Activated T-helper 2 cell treated with anti-CD3 and anti-CD28 coated beads, Interferon-gamma antibody, Interleukin-2, Interleukin-4, amounts not matched to agents 10 μg/mL and 5 μg/mL and 100 μg/mL, durations not matched to agents 14 hours and 24 hours and 36 hours (primary cell): ENCODE measurements around the gene MIS18BP1. TPM values are rescaled to one million over a fixed set of nuclear protein-coding genes. Genes with fewer than 3 reads are reported as not detected.
"Not testable (repeated sequence)": the region's sequence is repeated elsewhere in the genome, so short reads cannot be mapped to it uniquely, and the experiment has no call there.

Experiments used
- DNase-seq: peaks from one replicate; pipeline ENCODE4 v3.0.0; 2021; ENCODE audit warnings: low spot score
- H3K27ac Mint-ChIP-seq: one replicate; pipeline ENCODE4 v1.8.0; 2021; ENCODE audit warnings: mixed read lengths
- H3K27me3 Mint-ChIP-seq: one replicate; pipeline ENCODE4 v1.8.0; 2021; ENCODE audit warnings: low read depth, mixed read lengths
- H3K36me3 Mint-ChIP-seq: one replicate; pipeline ENCODE4 v1.8.0; 2021; ENCODE audit warnings: low read depth, mixed read lengths
- H3K4me1 Mint-ChIP-seq: one replicate; pipeline ENCODE4 v1.8.0; 2021; ENCODE audit warnings: low read depth, mixed read lengths
- H3K4me3 Mint-ChIP-seq: one replicate; pipeline ENCODE4 v1.8.0; 2021; ENCODE audit warnings: low read depth, mild to moderate bottlenecking, moderate library complexity, mixed read lengths
- H3K9me3 Mint-ChIP-seq: one replicate; pipeline ENCODE4 v1.8.0; 2021; ENCODE audit warnings: mixed read lengths
- intact Hi-C: fragments of 100-400 bp; cut with micrococcal nuclease; formaldehyde crosslinking; loops from one replicate; pipeline ENCODE4 v1.15.1; 2023
- total RNA-seq: library from RNA; stranded (reverse); gene quantifications from 2 replicates; pipeline ENCODE4 v1.2.3, GENCODE V29; 2022

The MIS18BP1 gene
- 56.4 and 62.9 TPM in 2 replicates for total RNA-seq

DNA sequence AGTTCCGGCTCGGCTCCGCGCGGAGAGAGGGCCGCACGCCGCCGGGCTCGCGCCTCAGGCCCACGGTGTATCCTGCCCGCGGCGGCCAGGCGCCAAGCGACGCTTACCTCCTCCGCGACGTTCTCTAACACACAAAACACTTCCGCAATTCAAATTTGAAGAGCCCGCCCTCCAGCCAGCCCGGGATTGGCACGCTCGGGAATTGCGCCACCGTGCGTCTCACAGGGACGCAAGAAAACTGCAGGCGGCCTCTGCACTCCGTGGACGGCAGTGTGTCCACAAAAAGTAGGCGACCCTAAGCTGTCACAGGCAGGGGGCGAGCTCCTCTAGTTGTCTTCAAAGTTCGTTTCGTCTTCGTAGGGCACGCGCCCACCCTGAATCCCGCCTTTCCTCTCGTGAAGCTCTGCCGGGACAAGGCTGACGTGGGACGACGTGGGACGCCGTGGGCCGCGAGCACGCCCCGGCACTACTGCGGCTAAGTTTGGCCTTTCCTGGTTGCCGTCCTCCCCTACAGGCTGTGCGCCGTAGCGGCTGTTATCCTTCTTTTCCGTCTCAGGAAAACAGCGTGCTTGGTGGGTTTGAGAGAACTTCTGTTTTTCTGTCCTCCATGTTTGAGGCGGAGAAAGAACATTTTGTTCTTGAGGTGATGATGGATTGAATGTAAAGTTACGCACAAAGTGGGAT, at the start of gene MIS18BP1:
Gene MIS18BP1 (minus strand): TSS at position 133 of the 684 bp plus-strand sequence. CDS start 5,916 bp downstream, outside the sequence.
- H3K27ac Mint-ChIP-seq: peak within 1 kb of the TSS; percentile 98
- H3K27me3 Mint-ChIP-seq: no peaks in the 10 kb centered on the region
- peaks cover 11% of the 10 kb centered on the region for H3K9me3 Mint-ChIP-seq
- peaks cover 21% of the 10 kb centered on the region for H3K4me1 Mint-ChIP-seq
- H3K36me3 Mint-ChIP-seq: peaks cover 13% of the 10 kb centered on the region
- H3K4me3 Mint-ChIP-seq: peak within 1 kb of the TSS; percentile 91
- peak; percentile 94 for DNase-seq
- intact Hi-C loops: loop anchor here (1.0 to 5.0 kb wide), 6 partner anchors 15 to 356 kb away; partner anchors contain the start of genes FKBP3, PRPF39 and TOGARAM1

DNA sequence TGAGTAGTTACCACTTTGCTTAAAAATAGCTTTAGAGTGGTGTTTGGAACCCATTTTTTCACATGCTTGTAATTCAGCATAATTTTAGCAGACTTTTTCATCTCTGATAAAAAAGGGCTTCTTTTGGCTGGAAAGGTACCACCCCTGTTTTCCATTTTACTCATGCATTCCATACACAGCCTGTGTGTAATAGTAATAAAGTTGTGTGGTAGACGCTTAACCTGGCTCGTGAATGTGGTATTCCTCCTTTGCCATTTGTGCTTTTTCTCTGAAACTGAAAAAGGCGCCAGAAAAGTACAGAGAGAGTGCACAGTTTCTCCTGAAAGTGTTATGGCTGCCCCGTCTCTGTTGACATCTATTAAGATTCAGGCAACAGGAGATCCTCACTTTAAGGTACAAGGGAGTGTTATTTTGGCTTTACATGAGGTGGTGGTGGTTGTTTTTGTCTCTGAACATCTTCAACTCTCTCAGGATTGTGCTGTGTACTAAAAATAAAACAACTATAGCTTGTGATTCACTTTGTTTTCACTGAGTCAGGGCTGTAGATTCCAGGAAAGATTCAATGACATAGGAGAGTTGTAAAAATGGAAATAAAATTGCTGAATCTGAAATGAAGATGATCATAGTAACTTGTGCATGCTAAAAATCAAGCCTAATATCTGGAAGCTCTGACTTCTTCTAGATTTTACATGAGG, 45.6 kb upstream of the MIS18BP1 start:
- intact Hi-C loops: no loop called here
- Mint-ChIP-seq H3K27me3 (no peaks in the 10 kb centered on the region), H3K36me3 (no peaks in the 10 kb centered on the region), H3K9me3 (no peaks in the 10 kb centered on the region), H3K4me3 (no peak overlapping the region), H3K27ac (peak overlapping the region; percentile 66), H3K4me1 (peaks cover 9% of the 10 kb centered on the region)
- no peak for DNase-seq

DNA sequence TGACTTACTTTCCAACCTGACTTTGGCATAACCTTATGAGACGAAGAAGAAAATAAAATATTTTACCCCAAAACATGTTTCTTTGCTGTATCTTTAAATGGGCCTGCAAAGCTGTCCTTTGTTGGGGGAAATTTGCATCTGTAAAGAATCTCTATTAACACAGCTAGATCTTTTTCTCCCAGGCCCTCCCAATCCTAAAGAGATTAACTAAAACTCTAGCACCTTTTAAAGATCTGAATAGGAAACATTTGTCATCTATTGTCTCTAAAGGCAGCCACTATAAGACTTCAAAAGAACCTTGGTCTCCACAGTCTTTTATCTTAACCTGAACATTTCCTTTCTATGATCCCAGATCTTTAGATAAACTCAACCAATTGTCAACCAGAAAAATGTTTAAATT, 41.8 kb upstream of the MIS18BP1 start:
- H3K27ac Mint-ChIP-seq, H3K9me3 Mint-ChIP-seq, DNase-seq, H3K4me3 Mint-ChIP-seq, H3K27me3 Mint-ChIP-seq, H3K36me3 Mint-ChIP-seq, intact Hi-C loops: not testable (repeated sequence)
- peaks cover 14% of the 10 kb centered on the region for H3K4me1 Mint-ChIP-seq

DNA sequence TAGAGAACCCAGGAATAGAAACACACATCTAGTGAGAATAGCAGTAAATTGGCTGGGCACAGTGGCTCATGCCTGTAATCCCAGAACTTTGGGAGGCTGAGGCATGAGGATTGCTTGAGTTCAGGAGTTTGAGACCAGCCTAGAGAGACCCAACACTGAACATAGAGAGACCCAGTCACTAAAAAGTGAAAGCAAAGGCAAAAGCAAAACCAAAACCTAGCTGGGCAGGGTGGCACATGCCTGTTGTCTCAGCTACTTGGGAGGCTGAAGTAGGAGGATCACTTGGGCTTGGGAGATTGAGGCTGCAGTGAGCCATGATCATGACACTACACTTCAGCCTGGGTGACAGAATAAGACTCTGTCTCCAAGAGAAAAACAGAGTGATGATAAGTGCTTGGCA, 37.5 kb upstream of the MIS18BP1 start:
- intact Hi-C loops: no loop called here
- Mint-ChIP-seq H3K27ac (no peak overlapping the region), H3K4me1 (peaks cover 8% of the 10 kb centered on the region), H3K9me3 (peaks cover 3% of the 10 kb centered on the region), H3K36me3 (no peaks in the 10 kb centered on the region), H3K27me3 (no peaks in the 10 kb centered on the region), H3K4me3 (no peak overlapping the region)
- DNase-seq: no peak

DNA sequence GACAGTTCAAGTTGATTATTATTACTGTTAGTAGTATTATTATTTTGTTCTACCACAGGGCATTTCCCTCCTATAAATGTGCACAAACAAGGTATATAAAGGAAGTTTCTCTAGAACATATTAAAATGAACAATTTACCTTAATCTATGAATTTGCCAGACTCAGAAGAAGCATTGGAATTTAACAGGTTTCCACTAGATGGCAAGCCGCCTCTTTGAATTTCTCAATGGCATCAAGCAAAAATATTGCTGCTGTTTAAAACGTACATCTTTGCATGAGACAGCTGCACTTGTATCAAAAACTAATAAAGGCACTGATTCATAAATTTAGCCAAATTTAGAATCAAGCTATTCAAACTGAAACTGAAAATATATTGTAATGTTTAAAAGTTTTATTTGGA, 34.6 kb upstream of the MIS18BP1 start:
- H3K36me3 Mint-ChIP-seq: no peaks in the 10 kb centered on the region
- peaks cover 6% of the 10 kb centered on the region for H3K9me3 Mint-ChIP-seq
- no peak overlapping the region for H3K27ac Mint-ChIP-seq
- H3K4me3 Mint-ChIP-seq: no peak overlapping the region
- no peaks in the 10 kb centered on the region for H3K27me3 Mint-ChIP-seq
- intact Hi-C loops: no loop called here
- DNase-seq: no peak
- H3K4me1 Mint-ChIP-seq: peaks cover 8% of the 10 kb centered on the region

DNA sequence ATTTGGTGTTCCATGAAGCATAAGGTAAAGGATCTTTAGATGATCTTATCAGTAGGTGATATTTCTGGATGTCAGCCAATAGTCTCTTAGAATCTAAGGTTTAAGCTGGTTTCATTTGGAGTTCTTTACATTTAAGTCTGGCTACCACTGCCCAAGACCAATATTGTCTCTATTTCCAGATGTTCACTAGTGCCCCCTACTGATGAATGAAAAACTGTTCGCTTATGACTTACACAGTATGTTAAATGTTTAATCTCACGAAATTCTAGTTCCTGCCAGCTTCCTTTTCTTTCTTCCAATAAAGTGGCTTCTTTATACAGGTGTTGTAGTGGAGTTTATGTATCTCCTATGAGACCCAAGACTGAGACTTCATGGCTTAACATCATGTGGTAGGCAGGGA, 31.8 kb upstream of the MIS18BP1 start:
- no peaks in the 10 kb centered on the region for H3K27me3 Mint-ChIP-seq

DNA sequence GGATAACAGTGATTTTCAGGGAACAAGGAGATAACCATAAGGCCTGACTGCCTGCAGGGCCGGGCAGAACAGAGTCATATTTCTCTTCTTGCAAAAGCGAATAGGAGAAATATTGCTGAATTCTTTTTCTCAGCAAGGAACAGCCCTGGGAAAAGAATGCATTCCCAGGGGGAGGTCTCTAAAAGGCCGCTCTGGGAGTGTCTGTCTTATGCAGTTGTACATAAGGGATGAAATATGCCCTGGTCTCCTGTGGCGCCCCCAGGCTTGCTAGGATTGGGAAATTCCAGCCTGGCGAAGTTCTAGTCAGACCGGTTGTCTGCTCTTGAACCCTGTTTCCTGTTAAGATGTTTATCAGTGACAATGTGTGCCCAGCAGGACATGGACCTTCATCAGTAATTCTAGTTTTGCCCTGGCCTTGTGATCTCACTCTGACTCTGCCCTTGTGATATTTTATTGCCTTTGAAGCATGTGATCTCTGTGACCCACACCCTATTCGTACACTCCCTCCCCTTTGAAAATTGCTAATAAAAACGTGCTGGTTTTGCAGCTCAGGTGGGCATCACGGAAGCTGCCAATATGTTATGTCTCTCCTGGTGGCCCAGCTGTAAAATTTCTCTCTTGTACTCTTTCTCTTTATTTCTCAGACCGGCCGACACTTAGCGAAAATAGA, 28.9 kb upstream of the MIS18BP1 start:
- DNase-seq, H3K27me3 Mint-ChIP-seq, intact Hi-C loops, H3K27ac Mint-ChIP-seq, H3K36me3 Mint-ChIP-seq, H3K4me1 Mint-ChIP-seq, H3K4me3 Mint-ChIP-seq: not testable (repeated sequence)
- H3K9me3 Mint-ChIP-seq: peaks cover 14% of the 10 kb centered on the region

More for the DNA sequence above, 31.8 kb upstream of the MIS18BP1 start:
- Mint-ChIP-seq H3K9me3 (peaks cover 14% of the 10 kb centered on the region), H3K27ac (no peak overlapping the region), H3K4me1 (no peaks in the 10 kb centered on the region), H3K36me3 (no peaks in the 10 kb centered on the region), H3K4me3 (no peak overlapping the region)
- DNase-seq: no peak
- intact Hi-C loops: no loop called here

DNA sequence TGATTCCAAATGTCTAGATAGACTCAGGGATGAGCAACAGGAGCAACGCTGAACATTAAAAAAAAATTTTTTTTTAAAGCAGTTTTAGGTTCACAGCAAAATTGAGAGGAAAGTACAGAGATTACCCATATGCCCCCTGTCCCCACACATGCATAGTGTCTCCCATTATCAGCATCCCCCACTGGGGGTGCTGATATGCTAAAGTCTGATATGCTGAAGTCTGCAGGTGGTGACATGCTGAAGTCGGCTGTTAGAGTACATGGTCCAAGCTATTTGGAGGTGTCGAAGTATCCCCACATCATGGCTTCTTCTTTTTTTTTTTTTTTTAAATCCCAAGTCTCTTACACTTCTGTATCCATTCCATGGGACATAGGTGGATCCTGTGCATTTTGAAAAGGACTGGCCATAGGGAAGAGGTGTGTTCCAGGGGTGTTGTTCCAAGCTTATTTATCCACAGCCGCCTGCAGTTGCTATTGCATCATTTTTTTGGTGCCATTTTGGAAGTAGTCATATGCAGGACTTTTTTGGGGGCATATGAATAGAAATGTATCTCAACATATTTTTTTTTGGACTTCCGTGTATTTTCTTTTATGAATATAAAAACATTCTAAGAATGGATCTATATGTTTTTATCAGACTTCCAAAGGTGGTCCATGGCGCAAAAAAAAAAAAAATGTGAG, 19.0 kb upstream of the MIS18BP1 start:
- no peak for DNase-seq
- Mint-ChIP-seq H3K9me3 (no peaks in the 10 kb centered on the region), H3K27me3 (peaks cover 2% of the 10 kb centered on the region), H3K4me3 (no peak overlapping the region), H3K36me3 (no peaks in the 10 kb centered on the region), H3K27ac (no peak overlapping the region), H3K4me1 (peaks cover 3% of the 10 kb centered on the region)
- intact Hi-C loops: no loop called here

DNA sequence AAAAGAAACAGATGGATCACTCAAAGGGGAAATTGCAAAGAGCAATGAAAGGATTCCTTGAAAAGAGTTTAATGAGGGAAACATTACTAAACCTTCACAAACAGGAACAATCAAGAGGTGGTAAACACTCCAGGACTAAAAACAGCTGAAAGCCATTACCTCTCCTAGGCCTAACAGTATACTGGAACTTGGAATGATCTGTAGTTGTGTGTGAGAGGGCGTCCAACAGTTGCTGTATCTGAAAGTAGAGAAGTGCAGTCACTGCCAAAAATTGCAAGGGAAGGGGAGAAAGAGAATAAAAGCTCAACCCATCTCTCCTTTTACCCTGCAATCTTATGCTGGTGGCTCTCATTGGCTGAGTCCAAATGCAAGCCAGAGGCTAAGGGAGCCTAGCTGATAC, 17.0 kb upstream of the MIS18BP1 start:
- Mint-ChIP-seq H3K27me3 (peaks cover 2% of the 10 kb centered on the region), H3K4me3 (no peak overlapping the region), H3K36me3 (no peaks in the 10 kb centered on the region), H3K27ac (no peak overlapping the region), H3K9me3 (no peaks in the 10 kb centered on the region), H3K4me1 (peaks cover 3% of the 10 kb centered on the region)
- no peak for DNase-seq
- intact Hi-C loops: no loop called here

DNA sequence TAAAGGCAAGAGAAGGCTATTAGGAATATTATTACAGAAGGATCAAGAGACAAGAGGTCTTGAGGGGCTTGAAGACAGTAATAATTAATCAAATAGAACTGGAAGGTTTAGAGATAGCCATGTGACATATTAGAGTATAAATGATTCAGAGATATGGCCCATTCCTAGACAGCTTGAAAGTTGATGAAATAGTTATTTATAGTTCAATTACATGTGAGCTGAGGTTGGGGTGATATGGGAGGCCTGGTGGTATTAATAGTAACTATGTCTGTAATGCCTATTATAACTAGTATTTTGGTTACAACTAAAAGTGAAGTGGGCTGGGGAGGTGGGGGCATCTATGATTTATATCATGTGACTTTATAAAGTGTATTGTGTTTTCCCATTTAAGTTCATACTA, 14.1 kb upstream of the MIS18BP1 start:
- Mint-ChIP-seq H3K9me3 (peaks cover 5% of the 10 kb centered on the region), H3K4me3 (no peak overlapping the region), H3K4me1 (peaks cover 3% of the 10 kb centered on the region), H3K36me3 (no peaks in the 10 kb centered on the region), H3K27me3 (peaks cover 6% of the 10 kb centered on the region), H3K27ac (no peak overlapping the region)
- intact Hi-C loops: loop anchor here (5.0 kb wide), 2 partner anchors 135 to 305 kb away; partner anchors contain the start of genes FKBP3, KLHL28 and TOGARAM1
- no peak for DNase-seq

DNA sequence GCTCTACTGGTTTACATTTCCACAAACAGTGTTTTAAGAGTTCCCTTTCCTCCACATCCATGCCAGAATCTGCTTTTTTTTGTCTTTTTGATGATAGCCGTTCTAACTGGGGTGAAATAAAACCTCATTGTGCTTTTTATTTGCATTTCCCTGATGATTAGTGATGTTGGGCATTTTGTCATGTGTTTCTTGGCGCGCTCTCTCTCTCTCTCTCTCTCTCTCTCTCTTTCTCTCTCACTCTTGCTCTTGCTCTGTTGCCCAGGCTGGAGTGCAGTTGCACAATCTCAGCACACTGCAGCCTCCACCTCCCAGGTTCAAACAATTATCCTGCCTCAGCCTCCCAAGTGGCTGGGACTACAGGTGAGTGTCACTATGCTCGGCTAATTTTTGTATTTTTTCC, 9.6 kb upstream of the MIS18BP1 start:
- no peaks in the 10 kb centered on the region for H3K4me1 Mint-ChIP-seq
- H3K27me3 Mint-ChIP-seq: peaks cover 5% of the 10 kb centered on the region
- peaks cover 39% of the 10 kb centered on the region for H3K9me3 Mint-ChIP-seq
- H3K27ac Mint-ChIP-seq: no peak overlapping the region
- no peak overlapping the region for H3K4me3 Mint-ChIP-seq
- intact Hi-C loops: no loop called here
- peaks cover 18% of the 10 kb centered on the region for H3K36me3 Mint-ChIP-seq
- no peak for DNase-seq

DNA sequence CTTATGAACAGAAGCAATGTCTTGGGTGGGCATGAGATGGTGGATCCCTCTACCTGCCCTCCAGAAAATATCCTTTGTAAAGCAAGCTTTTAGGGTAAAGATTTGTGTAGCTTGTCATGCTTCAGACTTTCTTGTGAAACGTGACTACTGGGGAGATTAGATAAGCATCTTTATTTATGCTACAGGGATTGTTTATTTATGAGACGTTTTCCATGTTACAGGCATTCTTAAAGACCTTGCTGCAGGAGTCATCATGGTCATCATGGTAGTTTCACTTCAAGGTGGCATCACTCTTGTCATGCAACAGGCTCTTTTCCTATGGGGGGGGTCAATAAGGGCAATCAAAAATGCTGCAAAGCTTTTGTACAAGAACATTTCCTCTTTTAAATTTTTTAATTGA, 8.2 kb upstream of the MIS18BP1 start:
- intact Hi-C loops: no loop called here
- no peak for DNase-seq
- peaks cover 44% of the 10 kb centered on the region for H3K9me3 Mint-ChIP-seq
- H3K27ac Mint-ChIP-seq: no peak overlapping the region
- no peak overlapping the region for H3K4me3 Mint-ChIP-seq
- H3K36me3 Mint-ChIP-seq: peaks cover 18% of the 10 kb centered on the region
- no peaks in the 10 kb centered on the region for H3K4me1 Mint-ChIP-seq
- H3K27me3 Mint-ChIP-seq: peaks cover 5% of the 10 kb centered on the region
